HCT116 (cell line): Measurements from ENCODE around the gene AP1B1. TPM values are rescaled to one million over a fixed set of nuclear protein-coding genes. Genes with fewer than 3 reads are reported as not detected.

Source experiments
- ATAC-seq: fragments of 200-7000 bp; cut with Tn5 transposase; 2 replicates; pipeline ENCODE4 v1.9.1; 2020; ENCODE audit warnings: mild to moderate bottlenecking, moderate library complexity
- BruUV-seq: library from RNA; stranded (reverse); fragments of 400-500 nt; replicated peaks from 2 replicates; lab custom pipeline; 2021; lab: Mats Ljungman, UMichigan
- CTCF ChIA-PET: fragments of 300-600 bp; sonication (Branson Sonifier 250); formaldehyde crosslinking; loops from one replicate; lab custom pipeline; 2021; ENCODE audit warnings: antibody characterized with exemption; lab: Charles Lee
- POLR2A ChIA-PET: fragments of 300-600, 350-600 bp; sonication (Branson Sonifier 250); formaldehyde crosslinking; loops from one replicate; lab custom pipeline; 2021; ENCODE audit warnings: antibody characterized with exemption; lab: Charles Lee
- RAD21 ChIA-PET, 2 experiments: fragments of 300-600 bp; sonication (Branson Sonifier 250); formaldehyde crosslinking; loops; one replicate each; lab custom pipeline; 2023; ENCODE audit warnings: low total read pairs in 2 of 2; ENCODE audit not compliant: uncharacterized antibody in 2 of 2, unreplicated experiment in 2 of 2, low non-redundant PET in 1 of 2; lab: Charles Lee
- DNase-seq: peaks from one replicate; pipeline ENCODE4 v3.0.0-alpha.2; 2010; ENCODE audit warnings: low read depth, low spot score
- H2AFZ ChIP-seq: fragments of 200-600 bp; shearing (Covaris generic), sonication (generic); 2 replicates; pipeline ENCODE4 v1.6.1; 2017; ENCODE audit warnings: low read depth, mixed run types, mixed read lengths, antibody characterized with exemption, low read length; ENCODE audit not compliant: poor library complexity, severe bottlenecking
- H3K27ac ChIP-seq: 2 replicates; pipeline ENCODE4 v1.5.1; 2012; ENCODE audit warnings: low read depth, low read length
- H3K27me3 ChIP-seq: fragments of 200-600 bp; sonication (generic); 2 replicates; pipeline ENCODE4 v1.6.1; 2016; ENCODE audit warnings: mixed run types, low read length, mixed read lengths; ENCODE audit not compliant: insufficient read depth
- H3K36me3 ChIP-seq, 2 experiments: fragments of 200-500 bp in 1 of 2; fragments of 200-600 bp in 1 of 2; sonication (Bioruptor generic) in 1 of 2; sonication (generic) in 1 of 2; 2 replicates each; pipeline versions ENCODE4 v1.5.1 to v1.6.1; 2014 to 2016; ENCODE audit warnings: low read length in 2 of 2, inconsistent platforms in 1 of 2, mixed read lengths in 1 of 2, mixed run types in 1 of 2; ENCODE audit not compliant: insufficient read depth in 2 of 2, control insufficient read depth in 1 of 2
- H3K4me1 ChIP-seq, 2 experiments: fragments of 200-600 bp in 1 of 2; sonication (generic) in 1 of 2; 2 replicates each; pipeline versions ENCODE4 v1.5.1 to v1.6.1; 2012 to 2017; ENCODE audit warnings: low read length in 2 of 2, inconsistent platforms in 1 of 2, mild to moderate bottlenecking in 1 of 2, mixed read lengths in 1 of 2, mixed run types in 1 of 2, moderate library complexity in 1 of 2; ENCODE audit not compliant: insufficient read depth in 2 of 2, control insufficient read depth in 1 of 2
- H3K4me2 ChIP-seq: fragments of 200-600 bp; sonication (generic); 2 replicates; pipeline ENCODE4 v1.6.1; 2017; ENCODE audit warnings: mixed run types, low read length, mixed read lengths
- H3K4me3 ChIP-seq, 2 experiments: fragments of 200-600 bp in 1 of 2; sonication (generic) in 1 of 2; replicated peaks in 1 of 2; 2 replicates each; pipeline ENCODE4 v1.5.1; 2011 to 2016; ENCODE audit warnings: low read length in 2 of 2, control low read depth in 1 of 2, low read depth in 1 of 2, mild to moderate bottlenecking in 1 of 2, mixed read lengths in 1 of 2, mixed run types in 1 of 2
- H3K79me2 ChIP-seq: fragments of 200-600 bp; sonication (generic); 2 replicates; pipeline ENCODE4 v1.6.1; 2017; ENCODE audit warnings: mild to moderate bottlenecking, mixed run types, low read length, moderate library complexity, mixed read lengths; ENCODE audit not compliant: insufficient read depth
- H3K9ac ChIP-seq: fragments of 200-600 bp; sonication (generic); 2 replicates; pipeline ENCODE4 v1.6.1; 2016; ENCODE audit warnings: low read length, mixed read lengths
- H3K9me2 ChIP-seq: fragments of 200-600 bp; sonication (generic), shearing (Covaris generic); 2 replicates; pipeline ENCODE4 v1.6.1; 2017; ENCODE audit warnings: mixed run types, mild to moderate bottlenecking, moderate library complexity; ENCODE audit not compliant: insufficient read depth
- H3K9me3 ChIP-seq, 2 experiments: fragments of 200-500 bp in 1 of 2; fragments of 200-600 bp in 1 of 2; sonication (Bioruptor generic) in 1 of 2; sonication (generic) in 1 of 2; 2 replicates each; pipeline ENCODE4 v1.6.1; 2014 to 2017; ENCODE audit warnings: low read length in 2 of 2, mixed read lengths in 2 of 2, inconsistent platforms in 1 of 2, low read depth in 1 of 2, mild to moderate bottlenecking in 1 of 2, mixed run types in 1 of 2, moderate library complexity in 1 of 2; ENCODE audit not compliant: control insufficient read depth in 1 of 2, insufficient read depth in 1 of 2
- H4K20me1 ChIP-seq: fragments of 200-600 bp; sonication (generic), shearing (Covaris generic); 2 replicates; pipeline ENCODE4 v1.6.1; 2017; ENCODE audit warnings: mixed run types, mild to moderate bottlenecking, moderate library complexity; ENCODE audit not compliant: insufficient read depth
- CEBPB ChIP-seq: IDR thresholded peaks from 2 replicates; pipeline ENCODE4 v1.6.1; 2012; ENCODE audit warnings: low read depth
- CTCF ChIP-seq, 3 experiments: fragments of 200-600 bp in 1 of 3; sonication (generic) in 1 of 3; IDR thresholded peaks in 2 of 3; conservative IDR thresholded peaks in 1 of 3; 2 replicates each; pipeline ENCODE4 v1.5.1; 2012 to 2017; ENCODE audit warnings: low read depth in 2 of 3, low read length in 2 of 3, antibody characterized with exemption in 1 of 3, borderline replicate concordance in 1 of 3, control low read depth in 1 of 3, mild to moderate bottlenecking in 1 of 3, mixed read lengths in 1 of 3, mixed run types in 1 of 3, moderate library complexity in 1 of 3; ENCODE audit not compliant: insufficient read depth in 1 of 3
- EZH2phosphoT487 ChIP-seq: fragments of 200-600 bp; IDR thresholded peaks from 2 replicates; pipeline ENCODE4 v1.6.1; 2018; ENCODE audit warnings: antibody characterized with exemption, borderline replicate concordance
- REST ChIP-seq: IDR thresholded peaks from 2 replicates; pipeline ENCODE4 v1.6.1; 2012; ENCODE audit warnings: low read depth
- SRF ChIP-seq: IDR thresholded peaks from 2 replicates; pipeline ENCODE4 v1.6.1; 2012; ENCODE audit warnings: low read depth
- ZNF274 ChIP-seq: fragments of 200-500 bp; sonication (Bioruptor generic); IDR thresholded peaks from 2 replicates; pipeline ENCODE4 v1.6.1; 2014; ENCODE audit warnings: mild to moderate bottlenecking, low read depth, low read length, inconsistent platforms
- intact Hi-C: fragments of 100-400 bp; cut with micrococcal nuclease; formaldehyde crosslinking; loops from 2 replicates; pipeline ENCODE4 v1.10.0; 2022
- total RNA-seq: library from RNA; stranded (reverse); gene quantifications from one replicate; pipeline ENCODE4 v1.2.1, GENCODE V29; 2021; ENCODE audit not compliant: unreplicated experiment

Gene AP1B1
- total RNA-seq, 1 experiment from 2014 or later = 60.4 TPM

- ChIA-PET CTCF (interaction anchor here (1.0 kb wide), 2 partner anchors 11 to 15 kb away, joined by 3 to 4 read pairs; no protein-coding TSS in a partner anchor), RAD21 (no interaction called here), POLR2A (interaction anchor here (0.8 kb wide), 1 partner anchor 10 kb away, joined by 3 read pairs; no protein-coding TSS in a partner anchor)
- intact Hi-C loops = no loop called here
- Histone ChIP-seq H4K20me1 (no peaks in the 10 kb centered on the region), H3K4me3 (no peak overlapping the region), H3K9ac (peak overlapping the region; percentile 48), H3K4me2 (peak overlapping the region; percentile 66), H3K36me3 (no peaks in the 10 kb centered on the region), H3K27me3 (no peaks in the 10 kb centered on the region), H3K4me1 (peaks cover 33 to 60% of the 10 kb centered on the region in 2 experiments), H2AFZ (no peak overlapping the region), H3K79me2 (peaks cover 7% of the 10 kb centered on the region; the same call in 1 of the 2 replicates), H3K9me2 (no peaks in the 10 kb centered on the region), H3K9me3 (no peaks in the 10 kb centered on the region), H3K27ac (peak overlapping the region; percentile 50; the same call in 1 of the 2 replicates)
- no peak for DNase-seq
- TF ChIP-seq SRF = no peak
- TF ChIP-seq CTCF (IDR thresholded peaks at IDR 0.05 in 2 of 3, conservative IDR thresholded peaks at IDR 0.05 in 1 of 3; ENCODE audit: borderline replicate concordance in 1 of 3, insufficient read depth in 1 of 3, low read depth in 2 of 3, low read length in 2 of 3) = no peak
- TF ChIP-seq EZH2phosphoT487 = no peak
- no peak for TF ChIP-seq CEBPB
- no peak for TF ChIP-seq ZNF274
- TF ChIP-seq REST = no peak
- ATAC-seq = no peak
- BruUV-seq = no TSS peak
Observed at GRCh38 chr22:29310065-29310862, 78.1 kb downstream of the AP1B1 start.
